Suprapubic skin (tissue), 4 donors: ENCODE data around the gene NKD2.

ENCODE experiments used
- CTCF ChIP-seq, 2 donors: fragments of 200-600 bp in 1 of 2; fragments of 450-650 bp in 1 of 2; sonication (generic) in 1 of 2; IDR thresholded peaks; one replicate each; pipeline ENCODE4 v1.5.1; 2016 to 2019; ENCODE audit warnings: antibody characterized with exemption in 2 of 2, mild to moderate bottlenecking in 1 of 2, moderate library complexity in 1 of 2
- EP300 ChIP-seq: sonication (generic); formaldehyde crosslinking; IDR thresholded peaks from one replicate; pipeline ENCODE4 v1.6.1; 2017; ENCODE audit warnings: antibody characterized with exemption
- POLR2A ChIP-seq, 2 donors: fragments of 450-650 bp; IDR thresholded peaks; one replicate each; pipeline ENCODE4 v1.6.1; 2017; ENCODE audit warnings: antibody characterized with exemption in 2 of 2, mild to moderate bottlenecking in 2 of 2, moderate library complexity in 2 of 2
- POLR2AphosphoS5 ChIP-seq, 3 donors: sonication (generic); formaldehyde crosslinking; IDR thresholded peaks; one replicate each; pipeline ENCODE4 v1.6.1; 2017; ENCODE audit warnings: antibody characterized with exemption in 3 of 3

- no peak for TF ChIP-seq CTCF (IDR thresholded peaks at IDR 0.05)
- no peak for TF ChIP-seq POLR2A (IDR thresholded peaks at IDR 0.05)
- no peak for TF ChIP-seq EP300
- TF ChIP-seq POLR2AphosphoS5 (IDR thresholded peaks at IDR 0.05): no peak
Measured at GRCh38 chr5:995318-995717, 13.3 kb upstream of the NKD2 start.
